ENCODE measurements around the gene AUTS2.

AUTS2 gene

DNA sequence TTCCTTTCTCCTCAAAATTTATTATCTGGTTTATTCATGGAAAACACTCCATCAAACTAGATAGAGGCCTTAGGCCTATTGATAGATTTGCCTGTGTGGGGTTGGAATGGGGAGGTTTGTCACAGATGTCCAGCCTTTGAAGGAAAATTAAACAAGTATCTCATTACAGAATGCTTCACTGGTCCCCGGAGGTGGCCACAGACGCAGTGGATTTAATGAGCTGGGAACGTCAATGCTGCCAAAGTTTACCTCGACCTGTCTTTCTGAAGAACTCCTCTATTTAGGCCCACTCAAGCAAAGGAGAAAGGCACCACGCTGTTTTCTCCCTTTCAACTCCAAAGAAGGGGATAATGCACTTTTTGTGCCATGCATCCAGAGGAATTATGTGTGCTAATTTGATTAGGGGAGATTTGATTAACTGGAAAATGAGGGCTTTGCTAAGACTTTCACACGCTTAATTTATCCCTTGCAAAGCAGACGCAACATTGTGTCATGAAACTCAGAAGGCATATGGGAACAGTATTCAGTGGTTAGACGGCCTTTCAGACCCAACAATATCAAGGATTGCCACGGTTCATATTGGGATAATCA, 974.9 kb downstream of the AUTS2 start:
- DNase-seq (ENCODE audit: low read depth in 2 of 2), result no peak

DNA sequence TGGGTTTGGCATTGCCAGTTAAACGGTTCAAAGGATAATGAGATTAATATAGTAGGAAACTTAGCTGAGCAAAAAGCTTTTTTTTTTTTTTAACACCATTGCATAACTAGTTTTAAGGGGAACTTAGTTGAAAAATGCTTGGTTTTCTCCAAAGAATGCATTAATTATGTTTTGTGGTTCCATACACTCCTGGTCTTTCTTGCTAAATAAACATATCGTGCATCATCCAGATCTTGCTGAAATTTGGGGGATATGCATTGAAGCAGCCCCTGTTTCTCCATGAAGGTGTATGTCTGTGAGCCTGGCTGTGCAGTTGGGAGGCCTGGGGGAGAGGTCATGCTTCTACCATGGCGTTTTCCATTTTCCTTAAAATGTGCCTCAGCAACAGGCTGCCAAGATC, 975.4 kb downstream of the AUTS2 start:
- no peak for DNase-seq (ENCODE audit: low read depth in 2 of 2)

DNA sequence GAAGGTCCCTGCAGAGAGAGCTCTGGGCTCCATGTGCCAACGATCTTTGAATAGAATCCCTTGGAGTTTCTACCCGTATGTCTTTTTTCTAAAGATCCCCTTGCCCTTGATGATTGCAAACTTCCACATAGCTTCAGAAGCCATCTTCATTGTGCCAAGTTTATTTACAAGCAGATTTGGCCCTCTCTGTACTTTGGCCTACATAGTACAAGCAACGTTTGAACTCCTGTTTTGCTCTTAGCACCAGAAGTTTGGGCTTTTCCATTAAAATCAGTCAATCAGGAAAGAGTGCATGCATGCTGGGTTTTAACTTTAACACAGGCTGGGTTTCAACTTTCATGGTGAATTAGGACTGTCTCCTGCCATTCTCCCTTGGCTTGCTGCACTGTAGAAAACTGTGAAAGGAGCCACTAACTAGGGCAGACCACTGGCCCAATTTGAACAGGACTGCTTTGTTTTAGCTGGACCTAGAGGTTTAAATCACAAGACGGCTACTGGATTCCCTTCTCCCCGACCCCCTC, 976.1 kb downstream of the AUTS2 start:
- DNase-seq (ENCODE audit: low read depth in 2 of 2), result no peak

DNA sequence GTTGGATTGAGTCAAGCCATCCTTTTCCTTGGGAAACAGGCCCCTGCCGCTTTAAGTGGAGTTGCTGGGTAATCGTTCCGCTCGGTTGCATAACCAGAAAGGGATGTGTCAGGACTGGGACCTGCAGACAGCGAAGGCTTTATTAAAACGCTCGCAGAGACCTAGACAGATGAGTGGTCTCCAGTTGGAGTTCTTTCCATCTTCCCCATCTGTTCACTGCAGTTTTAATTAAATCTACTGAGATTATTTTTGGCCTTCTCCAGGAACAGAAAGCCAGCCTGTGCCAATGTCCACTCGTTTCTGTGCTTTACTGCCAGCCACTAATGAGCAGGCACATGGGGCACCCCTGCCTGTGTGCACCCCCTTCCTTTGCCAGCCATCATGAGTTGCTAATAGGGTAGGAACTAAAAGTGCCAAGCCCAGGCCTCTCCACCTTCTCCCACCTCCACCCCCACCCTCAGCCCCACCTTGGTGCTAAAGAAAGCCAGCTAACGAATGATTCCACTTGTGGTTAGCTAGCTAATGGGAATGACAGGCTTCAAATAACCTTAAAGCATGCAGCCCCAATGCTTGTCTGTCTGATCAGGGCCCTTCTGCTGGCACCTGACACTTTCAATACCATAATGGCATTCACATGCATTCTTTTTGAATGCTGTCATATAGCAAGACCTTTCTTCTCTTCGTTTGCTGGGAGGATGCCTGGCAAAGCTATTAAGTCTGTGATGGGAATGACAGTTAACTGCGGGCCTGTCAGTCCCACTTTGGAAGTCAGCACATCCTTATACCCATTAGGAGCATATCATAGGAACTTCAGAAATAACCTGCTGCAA, 976.9 kb downstream of the AUTS2 start:
- no peak for DNase-seq (ENCODE audit: low read depth in 2 of 2)

GRCh38 chr7:70577078-70577477, 978.8 kb downstream of the AUTS2 start:
- DNase-seq (ENCODE audit: low read depth in 2 of 2), result no peak

DNA sequence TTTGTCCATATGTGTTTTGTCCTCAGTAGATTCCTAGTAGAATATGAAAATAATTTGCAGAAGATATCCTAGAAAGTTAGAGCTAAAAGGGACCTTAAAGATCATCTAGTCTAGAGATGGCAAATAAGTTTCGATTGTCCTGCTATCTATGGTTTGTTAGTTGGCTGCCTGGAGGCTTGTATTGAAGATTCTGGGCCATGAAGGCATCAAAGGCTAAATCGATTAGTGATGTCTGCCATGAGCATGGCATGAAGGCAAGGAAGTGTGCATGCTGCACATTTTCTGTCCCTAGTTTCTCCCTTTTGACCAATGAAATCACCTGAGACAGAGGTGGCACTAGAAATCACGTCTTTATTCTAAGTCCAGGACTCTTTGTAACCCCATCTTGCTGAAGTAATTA, 979.9 kb downstream of the AUTS2 start:
- no peak for DNase-seq (ENCODE audit: low read depth in 2 of 2)

DNA sequence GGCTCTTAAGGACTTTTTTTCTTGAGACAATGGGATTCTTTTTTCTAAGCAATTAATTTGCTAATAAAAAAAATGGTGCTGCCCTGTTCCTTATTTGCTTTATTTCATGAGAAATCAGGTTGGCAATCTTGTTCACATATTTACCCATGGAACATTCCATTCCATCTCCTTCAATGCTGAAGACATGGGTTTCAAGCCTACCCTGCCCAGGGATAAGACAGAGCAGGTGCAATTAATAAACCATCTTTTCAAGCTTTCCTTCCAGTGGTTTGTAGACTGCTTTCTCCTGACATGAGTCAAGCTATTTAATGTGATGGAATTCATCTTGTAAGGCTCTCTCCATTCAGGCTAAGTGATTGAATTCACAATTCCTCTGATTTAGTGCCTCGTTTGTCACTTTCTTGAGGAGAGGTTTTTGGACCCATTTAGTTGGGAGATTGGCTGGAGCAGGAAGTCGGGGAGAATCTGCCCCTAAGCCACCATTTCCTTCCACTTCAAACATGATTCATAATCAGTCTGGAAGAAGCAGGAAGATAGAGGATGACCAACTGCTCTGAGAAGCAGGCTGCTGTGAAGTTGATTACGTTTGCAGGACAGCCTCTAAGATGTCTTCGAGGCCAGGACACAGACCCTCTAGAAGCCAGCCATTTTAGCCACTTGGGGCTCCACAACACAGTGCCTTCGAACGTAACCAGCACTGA, 981.3 kb downstream of the AUTS2 start:
- no peak for DNase-seq (ENCODE audit: low read depth in 2 of 2)

DNA sequence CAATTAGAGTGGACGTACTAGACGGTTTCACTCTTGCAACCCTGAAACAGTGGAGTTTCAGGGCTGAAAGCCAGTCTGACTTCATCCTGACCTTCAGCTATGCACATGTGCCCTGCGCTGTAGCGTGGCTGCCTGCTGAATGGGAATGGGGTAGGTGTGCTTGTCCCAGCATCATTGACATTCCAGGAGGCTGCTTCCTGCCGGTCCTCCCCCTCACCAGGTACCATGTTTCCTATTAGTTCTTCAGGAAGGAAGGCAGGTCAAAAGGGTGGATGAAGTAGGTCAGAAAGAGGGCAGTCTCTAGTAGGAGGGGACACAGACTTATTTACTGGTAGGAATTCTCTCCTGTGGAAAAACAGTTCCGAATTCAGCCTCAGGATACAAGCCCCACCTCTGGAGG, 981.9 kb downstream of the AUTS2 start:
- no peak for DNase-seq (ENCODE audit: low read depth in 2 of 2)

- no peak for DNase-seq (ENCODE audit: low read depth in 2 of 2)
Measured at GRCh38 chr7:70582927-70583895, 984.9 kb downstream of the AUTS2 start.

DNA sequence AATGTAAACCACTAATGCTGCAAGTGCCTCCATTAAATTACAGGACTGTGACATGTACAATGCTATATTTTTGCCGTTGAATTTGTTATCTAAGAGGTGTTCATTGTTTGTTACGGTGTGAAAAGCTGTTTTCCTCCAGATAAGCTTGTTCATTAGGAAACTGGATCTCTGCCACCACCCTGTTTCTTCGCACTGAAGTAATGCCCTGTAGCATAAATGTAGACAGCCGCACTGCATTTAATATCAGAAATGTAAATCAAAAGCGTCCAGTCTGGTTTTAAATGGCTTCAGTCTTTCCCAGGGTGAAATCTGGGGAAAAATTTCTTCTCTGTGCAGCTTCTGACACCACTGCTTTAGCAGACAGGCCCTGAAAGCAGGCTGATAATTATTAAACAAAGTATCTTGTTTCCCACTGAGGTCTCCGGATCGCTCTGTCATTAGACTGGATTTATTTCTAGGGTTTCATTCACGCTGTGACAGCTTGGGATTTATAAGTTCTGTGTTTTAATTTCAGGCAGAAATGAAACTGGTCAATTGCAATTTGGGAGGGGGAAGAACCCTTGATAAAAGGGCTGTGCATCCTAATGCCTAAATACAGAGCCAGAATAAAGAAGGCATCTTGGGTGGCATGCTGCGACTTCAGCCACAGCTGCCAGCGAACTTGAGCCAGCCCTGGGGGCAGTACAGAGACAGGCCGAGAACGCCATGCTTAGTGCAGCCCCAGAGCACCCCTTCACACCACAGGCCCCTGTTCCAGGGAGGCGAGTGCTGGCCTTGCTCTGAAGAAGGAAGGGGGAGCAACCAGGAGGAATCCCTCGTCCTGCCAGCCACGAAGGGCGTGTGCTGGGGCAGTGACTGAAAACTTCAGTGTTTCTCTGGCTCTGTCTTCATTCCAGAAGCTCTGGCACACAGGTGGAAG, 985.9 kb downstream of the AUTS2 start:
- no peak for DNase-seq (ENCODE audit: low read depth in 2 of 2)

GRCh38 chr7:70585071-70585470, 986.8 kb downstream of the AUTS2 start:
- peak in 1 of 2 donors; percentile 2 for DNase-seq (ENCODE audit: low read depth in 2 of 2)

DNA sequence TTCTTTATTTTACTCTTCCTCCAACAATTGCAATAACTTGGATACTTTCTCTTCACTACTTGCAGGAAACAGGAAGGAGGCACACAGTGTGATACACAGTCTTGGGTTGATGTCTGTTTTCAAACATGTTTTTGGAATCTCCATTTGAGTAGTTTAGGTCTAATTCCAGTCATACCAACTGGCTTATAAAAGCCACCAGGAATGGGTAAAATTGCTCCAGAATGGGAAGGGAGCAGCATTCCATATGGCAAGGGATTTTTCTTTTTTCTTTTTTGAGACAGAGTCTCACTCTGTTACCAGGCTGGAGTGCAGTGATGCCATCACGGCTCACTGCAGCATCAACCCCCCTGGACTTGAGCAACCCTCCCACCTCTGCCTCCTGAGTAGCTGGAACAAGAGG, 988.5 kb downstream of the AUTS2 start:
- DNase-seq (ENCODE audit: low read depth in 2 of 2), result no peak

DNA sequence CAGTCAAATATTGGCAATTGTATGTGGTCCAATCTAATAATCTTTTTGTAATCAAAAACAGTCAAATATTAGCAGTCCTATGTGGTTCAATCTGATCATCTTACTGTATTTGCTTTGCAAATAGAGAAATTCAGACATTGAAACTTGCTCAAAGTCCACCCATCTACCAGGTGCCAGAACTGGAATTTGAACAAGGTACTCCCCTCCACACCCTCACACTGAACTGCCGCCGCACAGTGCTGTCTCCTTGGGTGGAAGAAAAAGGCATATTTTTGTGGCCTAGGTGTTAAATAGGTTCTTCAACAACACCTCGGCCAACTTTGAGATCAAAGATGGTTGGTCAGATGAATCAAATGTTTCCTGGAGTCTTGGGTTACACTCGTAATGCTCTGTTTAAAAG, 989.5 kb downstream of the AUTS2 start:
- DNase-seq (ENCODE audit: low read depth in 2 of 2), result no peak

DNA sequence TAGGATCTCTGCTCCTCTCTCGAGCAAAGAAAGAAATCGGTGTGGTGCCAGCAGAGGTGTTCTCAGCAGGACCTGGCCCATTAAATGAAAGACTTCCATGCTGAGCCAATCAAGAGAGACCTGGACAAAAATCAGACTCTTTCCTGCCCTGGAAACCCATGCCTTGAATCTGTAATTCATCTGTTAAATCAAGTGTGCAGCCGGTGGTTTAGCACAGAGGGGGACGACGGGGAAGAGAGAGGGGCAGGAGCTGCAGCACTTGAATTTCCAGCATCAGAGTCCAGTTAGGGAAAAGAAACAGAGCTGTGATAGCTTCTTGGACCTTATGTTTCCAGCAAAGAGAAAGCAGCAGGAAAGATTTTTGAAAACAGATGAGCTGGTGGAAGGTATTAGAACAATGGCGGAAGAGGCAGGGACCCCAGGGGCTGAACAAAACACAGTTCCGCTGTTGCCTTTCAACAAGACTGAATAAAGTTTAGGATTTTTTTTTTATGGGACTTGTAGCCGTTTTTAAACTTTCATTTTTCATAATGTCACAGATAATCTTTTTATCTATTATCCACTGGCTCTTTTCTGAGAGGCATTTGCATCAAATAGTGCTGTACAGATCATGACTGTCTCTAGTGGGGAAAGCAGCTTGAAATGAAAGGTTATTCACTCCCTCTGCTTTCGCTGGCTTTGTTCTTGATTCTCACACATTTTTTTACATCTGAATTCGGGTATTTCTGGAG, 990.1 kb downstream of the AUTS2 start:
- no peak for DNase-seq (ENCODE audit: low read depth in 2 of 2)

- DNase-seq (ENCODE audit: low read depth in 2 of 2), result no peak
Measured at GRCh38 chr7:70589010-70589409, 990.7 kb downstream of the AUTS2 start.

GRCh38 chr7:70589590-70589989, 991.3 kb downstream of the AUTS2 start:
- no peak for DNase-seq (ENCODE audit: low read depth in 2 of 2)

DNA sequence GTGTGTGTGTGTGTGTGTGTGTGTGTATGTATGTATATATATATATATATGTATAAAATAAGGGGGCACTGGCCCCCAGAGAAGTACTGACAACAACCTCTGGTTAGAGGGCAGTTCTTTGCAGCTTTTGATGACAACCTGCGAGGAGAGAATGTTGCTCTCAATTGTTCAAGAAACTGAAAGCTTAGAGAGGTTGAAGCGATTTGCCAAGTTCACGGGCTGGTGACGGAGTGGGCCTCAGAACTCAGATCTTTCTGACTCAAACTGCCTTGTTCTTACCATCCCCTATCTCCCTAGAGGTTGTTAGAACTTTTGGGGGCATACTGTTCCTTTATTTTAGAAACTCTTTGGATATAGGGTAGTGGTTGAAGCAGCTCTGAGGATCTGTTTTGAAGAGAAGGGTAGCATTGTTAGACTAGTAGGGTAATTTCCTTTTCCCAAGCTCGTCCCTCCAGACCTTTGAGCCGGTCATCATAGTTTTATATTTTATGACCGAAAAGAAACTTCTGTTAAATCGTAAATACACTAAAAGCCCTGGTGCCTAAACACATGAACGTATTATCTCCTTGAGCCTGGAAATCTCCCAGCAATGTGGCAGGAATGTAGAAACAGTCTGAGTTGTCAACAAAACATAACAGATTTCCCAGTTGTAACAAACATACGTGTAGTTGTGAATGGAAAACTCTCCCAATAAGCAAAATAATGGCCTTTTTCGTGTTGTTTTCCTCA, 992.0 kb downstream of the AUTS2 start:
- no peak for DNase-seq (ENCODE audit: low read depth in 2 of 2)

GRCh38 chr7:70591643-70592042, 993.4 kb downstream of the AUTS2 start:
- DNase-seq (ENCODE audit: low read depth in 2 of 2), result no peak

- no peak for DNase-seq (ENCODE audit: low read depth in 2 of 2)
Measured at GRCh38 chr7:70592171-70592570, 993.9 kb downstream of the AUTS2 start.

All from activated CD8-positive, alpha-beta memory T cell treated with anti-CD3 and anti-CD28 coated beads for 4 hours (primary cell).